Measurements from ENCODE around the gene GMEB2. TPM values are rescaled to one million over a fixed set of nuclear protein-coding genes. Genes with fewer than 3 reads are reported as not detected.

Gene GMEB2
- total RNA-seq, 1 experiment from 2014 or later = 14.3 TPM

- H3K23ac ChIP-seq (ENCODE audit: insufficient read length, low read depth, low read length) = no peak overlapping the region
- Mint-ChIP-seq H3K9me3 (no peaks in the 10 kb centered on the region; a peak in 1 of 5 replicates), H3K36me3 (ENCODE audit: insufficient read depth in 1 of 3, low read depth in 3 of 3) (peaks cover 0 to 2% (median 0%) of the 10 kb centered on the region in 3 experiments; a peak in 4 of 7 replicates), H3K27ac (no peak overlapping the region), H3K4me3 (no peak overlapping the region; a peak in 1 of 5 replicates), H3K27me3 (ENCODE audit: low read depth) (0 out of 2 replicates have a peak, but pooled peaks cover 1% of the 10 kb centered on the region), H3K4me1 (peaks cover 2 to 8% of the 10 kb centered on the region in 2 experiments)
- no peak for TF ChIP-seq CTCF (conservative IDR thresholded peaks at IDR 0.05)
- H4K91ac ChIP-seq (ENCODE audit: insufficient read length, low read depth, low read length) = no peak overlapping the region
- no peak overlapping the region for H2BK15ac ChIP-seq (ENCODE audit: low read depth, low read length)
- no peaks in the 10 kb centered on the region for H4K20me1 ChIP-seq (ENCODE audit: control insufficient read depth, insufficient read depth, insufficient read length)
- no peak overlapping the region for H3K27ac ChIP-seq (ENCODE audit: insufficient read length, low read depth, low read length)
- no peak overlapping the region for H2BK5ac ChIP-seq (ENCODE audit: insufficient read length, low read length)
- no peak overlapping the region for H2BK12ac ChIP-seq (ENCODE audit: insufficient read length, low read depth, low read length)
- H3K18ac ChIP-seq (ENCODE audit: insufficient read length, low read depth, low read length) = no peak overlapping the region
- no peaks in the 10 kb centered on the region for H3K9me3 ChIP-seq (ENCODE audit: control insufficient read depth, low read depth, low read length)
- H3K23me2 ChIP-seq (ENCODE audit: insufficient read length, low read depth, low read length, poor library complexity, severe bottlenecking) = peaks cover 7% of the 10 kb centered on the region
- H3K9ac ChIP-seq (ENCODE audit: extremely low read depth, insufficient read length, low read length) = no peak overlapping the region
- no peak overlapping the region for H3K14ac ChIP-seq (ENCODE audit: insufficient read depth, low read length)
- no peaks in the 10 kb centered on the region for H3K79me1 ChIP-seq (ENCODE audit: insufficient read depth, low read depth, low read length, poor library complexity, severe bottlenecking)
- no peak overlapping the region for H2AFZ ChIP-seq (ENCODE audit: low read length)
- no peak overlapping the region for H3K4me2 ChIP-seq (ENCODE audit: insufficient read depth, insufficient read length, low read length)
- H4K5ac ChIP-seq (ENCODE audit: insufficient read length, low read depth, low read length) = no peak overlapping the region
- no peak overlapping the region for H3K4ac ChIP-seq (ENCODE audit: low read depth, low read length)
- no peak overlapping the region for H3K56ac ChIP-seq (ENCODE audit: insufficient read length, low read depth, low read length)
- H4K8ac ChIP-seq (replicated peaks; ENCODE audit: insufficient read length, low read depth, low read length) = no peak overlapping the region
- no peak for DNase-seq
- no peaks in the 10 kb centered on the region for H3K4me1 ChIP-seq (ENCODE audit: insufficient read depth, low read length)
- H2AK5ac ChIP-seq (ENCODE audit: insufficient read length, low read length) = no peak overlapping the region
- no CpG with 5 or more reads among the region's 4 CpGs for WGBS (ENCODE audit: extremely low coverage, insufficient read length, low lambda C conversion rate)
- no peaks in the 10 kb centered on the region for H3K27me3 ChIP-seq (ENCODE audit: insufficient read depth, low read length)
- H3T11ph ChIP-seq (ENCODE audit: low read length) = no peak overlapping the region
- H2BK120ac ChIP-seq (ENCODE audit: low read depth, low read length, poor library complexity, severe bottlenecking) = no peak overlapping the region
- no peaks in the 10 kb centered on the region for H3K79me2 ChIP-seq (ENCODE audit: insufficient read depth, low read length)
- H2BK20ac ChIP-seq (ENCODE audit: low read depth, low read length, poor library complexity, severe bottlenecking) = no peak overlapping the region
These were observed 18.3 kb upstream of the GMEB2 start for GRCh38 chr20:63645218-63645617.
